Esophagus squamous epithelium (tissue), 5 donors: ENCODE data around the gene GRP. TPM values are rescaled to one million over a fixed set of nuclear protein-coding genes. Genes with fewer than 3 reads are reported as not detected.

ENCODE experiments used
- DNase-seq: peaks from one replicate; lab custom pipeline; 2025; lab: John Stamatoyannopoulos, UW
- H3K27ac ChIP-seq, 4 donors: fragments of 200-600 bp; sonication (generic); one replicate each; pipeline ENCODE4 v1.5.1; 2016 to 2019; ENCODE audit warnings: mild to moderate bottlenecking in 1 of 4
- H3K27me3 ChIP-seq, 4 donors: fragments of 200-600 bp; sonication (generic); 1 replicate in 3 of 4; 2 replicates in 1 of 4; pipeline versions ENCODE4 v1.5.1 to v1.6.0; 2017 to 2021; ENCODE audit warnings: antibody characterized with exemption in 1 of 4
- H3K36me3 ChIP-seq, 3 donors: fragments of 200-600 bp; sonication (generic); one replicate each; pipeline ENCODE4 v1.5.1; 2016 to 2019
- H3K4me1 ChIP-seq, 3 donors: fragments of 200-600 bp; sonication (generic); one replicate each; pipeline ENCODE4 v1.5.1; 2017 to 2019
- H3K4me3 ChIP-seq, 4 donors: fragments of 200-600 bp; sonication (generic); 1 replicate in 3 of 4; 2 replicates in 1 of 4; pipeline ENCODE4 v1.5.1; 2016 to 2019; ENCODE audit warnings: mild to moderate bottlenecking in 2 of 4, moderate library complexity in 1 of 4
- H3K9me3 ChIP-seq, 3 donors: fragments of 200-600 bp; sonication (generic); one replicate each; pipeline ENCODE4 v1.5.1; 2016 to 2019
- POLR2A ChIP-seq, 4 donors: fragments of 450-650 bp; IDR thresholded peaks; one replicate each; pipeline ENCODE4 v1.6.1; 2017; ENCODE audit warnings: antibody characterized with exemption in 4 of 4, mild to moderate bottlenecking in 4 of 4, moderate library complexity in 3 of 4
- WGBS, 2 donors: methylation state at CpG; one replicate each; pipeline ENCODE4 v1.1.5; 2018; 5-methylcytosine and 5-hydroxymethylcytosine counted together
- intact Hi-C: fragments of 100-400 bp; cut with DNase I; formaldehyde crosslinking; loops from one replicate; pipeline ENCODE4 v1.15.0; 2022
- total RNA-seq, 4 donors: library from RNA; depleted of rRNA; stranded (reverse); fragments of >200 nt; gene quantifications; one replicate each; pipeline ENCODE4 v1.1.0, GENCODE V29; 2016
- TF ChIP-seq, protein P1 (sequence below), 6 experiments: fragments of 450-650 bp in 4 of 6; fragments of 200-600 bp in 2 of 6; sonication (generic) in 2 of 6; IDR thresholded peaks; one replicate each; pipeline ENCODE4 v1.5.1; 2016 to 2019; ENCODE audit warnings: antibody characterized with exemption in 6 of 6, mild to moderate bottlenecking in 4 of 6, moderate library complexity in 4 of 6
- donor health status: DM: yes; HTN: yes; CAD: no.

The GRP gene
- total RNA-seq, 4 donors from 2014 or later, result not detected

DNA sequence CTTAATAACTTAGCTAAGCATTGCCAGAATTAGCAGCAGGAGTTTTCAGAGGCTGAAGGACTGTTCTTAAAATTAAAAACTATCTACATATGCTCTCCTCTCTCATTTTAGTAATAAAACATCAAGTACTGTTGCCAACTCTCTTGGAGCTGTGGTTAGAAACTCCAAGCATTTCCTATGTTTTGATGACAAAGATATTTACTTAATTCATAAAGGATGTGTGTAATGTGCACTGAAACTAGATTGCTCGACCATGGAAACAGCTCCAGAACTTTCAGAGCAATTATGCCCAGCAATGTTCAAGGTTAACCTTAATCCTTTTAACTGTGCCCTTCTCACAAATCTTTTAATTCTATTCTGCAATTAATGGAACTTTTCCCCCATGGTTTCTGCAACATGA is 8.4 kb downstream of the GRP start:
- intact Hi-C loops, result no loop called here
- Histone ChIP-seq H3K4me3 (no peak overlapping the region), H3K36me3 (no peaks in the 10 kb centered on the region), H3K27ac (no peak overlapping the region), H3K9me3 (no peaks in the 10 kb centered on the region), H3K27me3 (peaks cover 0 to 54% (median 0%) of the 10 kb centered on the region in 4 donors), H3K4me1 (no peaks in the 10 kb centered on the region)
- WGBS, 2 donors, result 11 to 32% methylated on average over 1 of the region's 1 CpG
- no peak for DNase-seq
- TF ChIP-seq, protein P1, sequence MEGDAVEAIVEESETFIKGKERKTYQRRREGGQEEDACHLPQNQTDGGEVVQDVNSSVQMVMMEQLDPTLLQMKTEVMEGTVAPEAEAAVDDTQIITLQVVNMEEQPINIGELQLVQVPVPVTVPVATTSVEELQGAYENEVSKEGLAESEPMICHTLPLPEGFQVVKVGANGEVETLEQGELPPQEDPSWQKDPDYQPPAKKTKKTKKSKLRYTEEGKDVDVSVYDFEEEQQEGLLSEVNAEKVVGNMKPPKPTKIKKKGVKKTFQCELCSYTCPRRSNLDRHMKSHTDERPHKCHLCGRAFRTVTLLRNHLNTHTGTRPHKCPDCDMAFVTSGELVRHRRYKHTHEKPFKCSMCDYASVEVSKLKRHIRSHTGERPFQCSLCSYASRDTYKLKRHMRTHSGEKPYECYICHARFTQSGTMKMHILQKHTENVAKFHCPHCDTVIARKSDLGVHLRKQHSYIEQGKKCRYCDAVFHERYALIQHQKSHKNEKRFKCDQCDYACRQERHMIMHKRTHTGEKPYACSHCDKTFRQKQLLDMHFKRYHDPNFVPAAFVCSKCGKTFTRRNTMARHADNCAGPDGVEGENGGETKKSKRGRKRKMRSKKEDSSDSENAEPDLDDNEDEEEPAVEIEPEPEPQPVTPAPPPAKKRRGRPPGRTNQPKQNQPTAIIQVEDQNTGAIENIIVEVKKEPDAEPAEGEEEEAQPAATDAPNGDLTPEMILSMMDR (IDR thresholded peaks at IDR 0.05), result no peak
- no peak for TF ChIP-seq POLR2A (IDR thresholded peaks at IDR 0.05)

DNA sequence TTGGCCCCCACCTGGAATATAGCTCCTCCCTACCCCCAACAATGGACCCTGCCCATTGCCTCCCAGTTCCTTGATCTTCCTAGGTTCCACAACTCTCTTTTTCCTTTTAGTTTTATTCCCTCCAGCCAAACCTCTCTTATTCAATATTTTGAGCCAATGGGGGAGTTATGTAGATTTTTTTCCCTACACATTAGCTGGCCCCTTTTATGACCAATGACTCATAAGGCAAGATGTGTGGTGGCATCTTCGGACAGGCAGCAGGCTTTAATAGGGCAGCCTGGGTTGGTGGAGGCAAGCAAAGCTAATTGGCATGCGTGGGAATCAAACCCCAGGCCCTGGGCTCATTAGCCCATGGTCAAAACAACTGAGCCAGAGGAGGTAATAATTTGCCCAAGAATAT is 9.2 kb downstream of the GRP start:
- Histone ChIP-seq H3K4me1 (no peaks in the 10 kb centered on the region), H3K4me3 (no peak overlapping the region), H3K9me3 (no peaks in the 10 kb centered on the region), H3K27me3 (peaks cover 0 to 45% (median 0%) of the 10 kb centered on the region in 4 donors), H3K27ac (no peak overlapping the region), H3K36me3 (no peaks in the 10 kb centered on the region)
- intact Hi-C loops, result no loop called here
- no peak for DNase-seq
- WGBS, 2 donors, result 69 to 70% methylated on average over 2 of the region's 2 CpGs
- no peak for TF ChIP-seq POLR2A (IDR thresholded peaks at IDR 0.05)
- TF ChIP-seq, protein P1 (IDR thresholded peaks at IDR 0.05), result no peak

DNA sequence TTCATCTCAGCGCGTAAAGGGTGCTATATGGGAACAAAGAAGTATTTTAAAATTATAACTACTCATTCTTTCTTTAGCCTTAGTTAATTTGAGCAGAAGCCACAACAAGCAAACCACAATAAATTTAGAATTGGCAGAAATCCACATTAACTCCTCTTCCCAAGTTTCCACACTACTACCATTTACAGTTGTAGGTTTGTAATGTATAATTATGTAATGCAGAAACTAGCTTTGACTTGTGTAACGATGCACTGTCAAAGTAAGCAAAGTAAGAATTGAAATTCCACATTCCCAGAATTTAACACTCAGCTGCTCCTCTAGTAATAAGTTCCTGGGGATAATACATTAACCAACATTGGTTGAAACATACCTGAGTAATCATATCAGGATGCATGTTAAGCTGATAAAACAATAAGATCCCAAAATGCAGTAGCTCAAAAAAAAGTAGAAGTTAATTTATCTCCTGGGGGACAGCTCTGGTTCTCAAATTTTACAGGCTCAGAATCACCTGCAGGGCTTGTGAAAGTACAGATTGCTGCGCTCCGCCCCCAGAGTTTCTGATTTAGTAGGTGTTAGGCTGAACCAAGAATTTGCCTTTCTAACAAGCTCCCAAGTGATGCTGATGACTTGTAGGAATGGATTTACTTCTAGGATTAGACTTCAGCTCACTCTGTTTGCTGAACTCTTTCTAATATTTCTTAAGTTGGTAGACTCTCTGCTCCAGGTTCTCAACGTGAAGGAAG is 9.9 kb downstream of the GRP start:
- H3K9me3 ChIP-seq, result no peaks in the 10 kb centered on the region
- WGBS, 2 donors, result 66 to 71% methylated on average over 6 of the region's 6 CpGs
- TF ChIP-seq POLR2A (IDR thresholded peaks at IDR 0.05), result no peak
- TF ChIP-seq, protein P1 (IDR thresholded peaks at IDR 0.05), result no peak
- H3K27ac ChIP-seq, result no peak overlapping the region
- DNase-seq, result no peak
- H3K27me3 ChIP-seq, result peaks cover 0 to 39% (median 0%) of the 10 kb centered on the region in 4 donors
- no peaks in the 10 kb centered on the region for H3K36me3 ChIP-seq
- no peak overlapping the region for H3K4me3 ChIP-seq
- H3K4me1 ChIP-seq, result no peaks in the 10 kb centered on the region
- intact Hi-C loops, result no loop called here

DNA sequence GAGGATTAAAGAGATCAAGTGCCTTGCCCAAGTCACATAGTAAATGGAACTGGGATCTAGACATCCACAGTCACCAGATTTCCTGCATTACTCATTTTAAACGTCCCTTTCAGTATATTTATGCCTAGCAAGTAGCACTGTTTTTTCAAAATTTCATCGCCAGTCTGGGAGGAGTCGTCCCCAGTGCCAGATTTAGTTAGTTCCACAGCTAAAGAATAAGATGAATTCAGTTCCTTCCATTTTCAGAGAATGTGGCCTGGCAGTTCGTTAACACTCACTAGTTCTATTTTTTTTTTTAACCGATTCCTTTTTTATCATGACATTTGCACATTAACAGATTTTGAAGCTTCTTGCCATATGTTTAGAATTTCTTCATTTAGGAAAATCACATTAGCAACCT is 11.2 kb downstream of the GRP start:
- H3K27me3 ChIP-seq, result peaks cover 0 to 39% (median 0%) of the 10 kb centered on the region in 4 donors
- H3K27ac ChIP-seq, result no peak overlapping the region
- WGBS, 2 donors, result 56 to 66% methylated on average over 5 of the region's 5 CpGs
- DNase-seq, result no peak
- H3K4me3 ChIP-seq, result no peak overlapping the region
- no peaks in the 10 kb centered on the region for H3K36me3 ChIP-seq
- H3K4me1 ChIP-seq, result no peaks in the 10 kb centered on the region
- no peaks in the 10 kb centered on the region for H3K9me3 ChIP-seq
- intact Hi-C loops, result no loop called here
- TF ChIP-seq POLR2A (IDR thresholded peaks at IDR 0.05), result no peak
- TF ChIP-seq, protein P1 (IDR thresholded peaks at IDR 0.05), result no peak

DNA sequence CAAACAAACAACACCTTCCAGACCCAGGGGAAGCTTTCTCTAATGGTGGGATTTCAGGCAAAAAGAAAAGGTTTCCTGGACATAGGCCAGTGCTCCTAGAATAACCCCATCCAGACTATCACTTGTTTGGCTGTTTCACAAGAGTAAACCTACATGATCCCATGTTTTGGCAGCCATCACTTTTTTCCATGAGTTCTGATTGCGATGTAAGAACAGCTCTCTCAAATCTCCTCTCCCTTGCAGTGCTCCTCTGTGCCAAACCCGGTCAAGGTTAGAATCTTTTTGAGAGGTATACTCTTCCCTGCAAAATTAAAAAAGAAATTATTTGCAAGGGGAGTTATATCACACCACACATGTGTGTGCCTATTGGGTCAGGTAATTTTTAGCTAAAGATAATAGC is 11.9 kb downstream of the GRP start:
- 72 to 78% methylated on average over 2 of the region's 2 CpGs for WGBS, 2 donors
- Histone ChIP-seq H3K4me1 (no peaks in the 10 kb centered on the region), H3K36me3 (no peaks in the 10 kb centered on the region), H3K27me3 (peaks cover 0 to 39% (median 0%) of the 10 kb centered on the region in 4 donors), H3K4me3 (no peak overlapping the region), H3K9me3 (no peaks in the 10 kb centered on the region), H3K27ac (no peak overlapping the region)
- no peak for DNase-seq
- TF ChIP-seq, protein P1 (IDR thresholded peaks at IDR 0.05), result no peak
- no peak for TF ChIP-seq POLR2A (IDR thresholded peaks at IDR 0.05)
- intact Hi-C loops, result no loop called here
